NK-92 treated with Interleukin-12 subunit alpha and Interleukin-12 subunit beta, amount 100 ng/mL, for 24 hours (cell line): ENCODE results near the gene OR8A1.
"Not testable (repeated sequence)": the region's sequence is repeated elsewhere in the genome, so short reads cannot be mapped to it uniquely, and the experiment has no call there.

Source experiments
- DNase-seq: peaks from one replicate; lab custom pipeline; 2025; lab: John Stamatoyannopoulos, UW

The OR8A1 gene

GRCh38 chr11:124595302-124595701, 25.5 kb downstream of the OR8A1 start:
- DNase-seq: no peak

DNA sequence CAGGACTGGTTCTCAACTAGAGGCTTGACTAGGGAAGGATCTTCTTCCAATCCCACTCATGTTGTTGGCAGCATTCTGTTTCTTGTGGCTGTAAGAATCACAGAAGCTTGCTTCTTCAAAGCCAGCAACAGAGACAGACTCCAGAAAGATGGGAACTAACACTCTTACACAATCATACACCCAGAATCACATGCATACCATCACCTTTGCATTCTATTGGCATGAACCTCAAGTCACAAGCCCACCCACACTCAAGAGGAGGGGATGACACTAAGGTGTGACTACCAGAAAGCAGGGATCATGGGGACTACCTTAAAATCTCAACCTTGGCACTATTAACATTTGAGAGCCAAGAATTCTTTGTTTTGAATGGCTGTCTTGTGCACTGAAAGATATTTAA, 27.8 kb downstream of the OR8A1 start:
- DNase-seq: no peak

DNA sequence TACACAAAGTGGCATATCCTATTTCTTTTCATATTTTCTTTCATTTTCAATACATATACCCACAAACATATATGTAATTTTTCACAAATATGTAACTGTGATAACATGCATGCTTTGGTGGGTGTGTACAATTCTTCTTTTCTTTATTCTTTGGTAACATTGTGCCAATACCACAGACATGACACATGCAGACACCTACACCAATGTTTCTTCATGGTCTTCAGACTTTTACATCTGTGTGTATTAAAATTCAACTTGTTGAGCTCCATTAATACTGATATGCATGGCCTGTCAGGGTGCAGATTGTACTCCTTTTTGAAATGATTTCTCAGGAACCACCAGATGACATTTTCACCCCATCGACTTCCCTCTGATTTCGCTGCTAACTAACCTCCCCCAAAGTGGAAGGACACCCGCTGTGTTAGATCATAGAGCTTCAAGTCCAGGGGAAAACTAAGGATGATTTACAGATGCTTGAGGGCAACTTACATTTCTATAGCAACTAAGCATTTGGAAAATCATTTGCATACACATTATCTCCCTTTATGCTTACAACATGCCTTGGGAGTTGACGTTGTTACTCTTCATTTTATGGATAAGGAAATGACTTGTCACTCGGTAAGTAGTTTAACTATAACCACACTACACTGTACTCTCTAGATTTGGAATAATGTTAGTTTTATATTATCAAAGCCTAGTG, 31.0 kb downstream of the OR8A1 start:
- DNase-seq: no peak

DNA sequence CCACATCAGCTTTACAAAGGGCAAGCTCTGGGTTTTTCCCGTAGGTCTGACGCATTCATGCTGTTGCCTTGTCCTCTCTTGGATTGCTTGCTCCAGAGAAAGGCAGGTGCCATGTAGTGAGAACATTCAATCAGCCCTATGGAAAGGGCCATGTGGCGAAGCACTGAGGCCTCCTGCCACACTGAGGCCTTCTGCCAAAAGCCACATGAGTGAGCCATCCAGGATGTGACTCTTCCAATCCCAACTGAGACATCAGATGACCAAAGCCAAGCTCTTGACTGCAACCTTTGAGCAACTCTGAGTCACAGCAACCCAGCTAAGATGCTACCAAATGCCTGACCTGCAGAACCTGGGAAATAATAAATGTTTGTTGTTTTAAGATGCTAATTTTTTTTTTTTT, 32.4 kb downstream of the OR8A1 start:
- DNase-seq: no peak

GRCh38 chr11:124602723-124603122, 32.9 kb downstream of the OR8A1 start:
- DNase-seq: not testable (repeated sequence)

- DNase-seq: no peak
Observed at GRCh38 chr11:124605719-124606118, 35.9 kb downstream of the OR8A1 start.

DNA sequence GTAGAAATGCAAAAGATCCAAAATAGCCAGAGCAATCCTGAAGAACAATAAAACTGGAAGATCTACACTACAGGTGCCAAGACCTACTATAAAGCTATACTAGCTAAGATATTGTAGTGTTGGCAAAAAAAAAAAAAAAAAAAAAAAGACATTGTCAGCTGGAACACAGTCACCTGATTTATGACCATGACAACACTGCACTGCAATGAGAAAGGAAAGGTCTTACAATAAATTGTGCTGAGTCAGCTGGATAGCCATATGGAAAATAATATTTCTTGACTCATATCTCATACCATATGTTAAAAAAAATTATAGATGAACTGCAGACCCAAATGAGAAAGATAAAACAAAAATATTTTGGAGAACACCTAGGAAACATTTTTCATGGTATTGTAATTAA, 38.4 kb downstream of the OR8A1 start:
- no peak for DNase-seq

DNA sequence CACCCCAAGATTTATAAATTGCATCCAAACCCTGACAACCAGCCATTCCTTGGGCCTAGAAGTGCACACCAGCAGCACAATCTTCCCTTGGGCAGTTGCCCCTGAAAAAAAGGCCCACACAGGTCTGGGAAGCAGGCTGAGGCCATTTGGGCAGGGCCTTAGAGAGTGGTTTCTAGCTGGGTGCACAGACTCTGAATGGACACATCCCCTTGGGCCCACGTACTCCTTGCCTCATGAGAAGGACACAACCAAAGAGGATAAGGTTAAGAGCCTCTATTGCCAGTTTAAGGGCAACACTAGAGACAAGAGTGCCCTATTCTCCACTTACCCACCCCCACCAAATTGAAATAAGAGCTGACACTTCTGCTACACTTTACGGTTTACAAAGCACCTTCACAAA, 40.5 kb downstream of the OR8A1 start:
- DNase-seq: no peak

GRCh38 chr11:124611064-124611463, 41.3 kb downstream of the OR8A1 start, which contains the start of gene PANX3:
Gene PANX3, plus strand, starts transcription at chr11:124611428. Its CDS starts 129 bp downstream, at chr11:124611557.
- no peak for DNase-seq

DNA sequence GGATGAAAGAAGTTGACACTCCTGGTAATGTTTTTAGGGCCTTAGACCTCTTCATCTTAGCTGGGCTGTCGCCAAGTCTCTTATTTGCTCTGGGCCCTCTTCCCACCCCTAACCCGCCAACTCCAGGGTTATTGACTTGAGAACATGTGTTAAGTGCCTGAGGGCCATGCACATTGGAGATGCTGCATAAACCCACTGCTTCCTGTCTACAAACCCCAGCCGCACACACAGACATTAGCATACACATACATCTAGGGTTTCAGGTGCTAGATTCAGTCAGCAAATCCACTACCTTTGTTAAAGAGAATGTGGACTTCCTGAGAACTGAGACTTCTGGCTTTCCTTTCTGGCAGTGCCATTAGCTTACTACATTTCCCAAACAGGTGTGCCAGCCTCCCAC, 42.2 kb downstream of the OR8A1 start:
- DNase-seq: no peak

- no peak for DNase-seq
Observed at GRCh38 chr11:124612567-124613246, 42.9 kb downstream of the OR8A1 start.

- DNase-seq: no peak
Observed at GRCh38 chr11:124618863-124619262, 49.1 kb downstream of the OR8A1 start.
